Mammary microvascular endothelial cell (primary cell): ENCODE measurements around the gene EIF5A. TPM values are rescaled to one million over a fixed set of nuclear protein-coding genes. Genes with fewer than 3 reads are reported as not detected.

Source experiments
- total RNA-seq: library from RNA; depleted of rRNA; stranded (reverse); fragments of >200 nt; gene quantifications from 2 replicates; pipeline ENCODE4 v1.2.3, GENCODE V29; 2015

EIF5A gene
- total RNA-seq: 572 and 718 TPM in 2 replicates

GRCh38 chr17:7306911-7307685, at the start of gene EIF5A:
Gene EIF5A, plus strand, starts transcription at chr17:7307628. Its CDS starts 2,008 bp downstream, at chr17:7309636.

GRCh38 chr17:7262192-7262934, 45.1 kb upstream of the EIF5A start, which contains the start of gene CLDN7:
Gene CLDN7, minus strand, starts transcription at chr17:7262478. Its CDS starts 435 bp downstream, at chr17:7262043.

GRCh38 chr17:7281074-7281952, 26.1 kb upstream of the EIF5A start, which contains the start of gene SLC2A4:
Gene SLC2A4, plus strand, starts transcription at chr17:7281718. Its CDS starts 217 bp downstream, at chr17:7281935.

GRCh38 chr17:7294614-7295153, 12.7 kb upstream of the EIF5A start, which contains the start of gene YBX2:
Gene YBX2, minus strand, starts transcription at chr17:7294639. Its CDS starts 139 bp downstream, at chr17:7294500.

GRCh38 chr17:7314719-7315569, 7.5 kb downstream of the EIF5A start, which contains the start of gene GPS2:
Gene GPS2, minus strand, starts transcription at chr17:7315360. Its CDS starts 308 bp downstream, at chr17:7315052.

GRCh38 chr17:7328840-7329373, 21.5 kb downstream of the EIF5A start, which contains the start of gene NEURL4:
Gene NEURL4, minus strand, starts transcription at chr17:7329335. Its CDS starts 23 bp downstream, at chr17:7329312.

GRCh38 chr17:7336240-7337175, 29.1 kb downstream of the EIF5A start, which contains the start of gene ACAP1:
Gene ACAP1, plus strand, starts transcription at chr17:7336529. Its CDS starts 206 bp downstream, at chr17:7336735.

GRCh38 chr17:7351665-7352502, 44.5 kb downstream of the EIF5A start, which contains the start of gene KCTD11:
Gene KCTD11, plus strand, starts transcription at chr17:7352162.

GRCh38 chr17:7355053-7355452, 47.6 kb downstream of the EIF5A start, which contains the start of gene TMEM95:
Gene TMEM95, plus strand, starts transcription at chr17:7355156. Its CDS starts 49 bp downstream, at chr17:7355205.

Other genes with a start within 250 kb of the EIF5A start
- gene CLEC10A, start 227.4 kb upstream of the EIF5A start, total RNA-seq: not detected in 2 replicates
- not detected in 2 replicates for gene ASGR2, start 192.8 kb upstream of the EIF5A start, total RNA-seq
- gene ASGR1, start 128.3 kb upstream of the EIF5A start, total RNA-seq: 2.8 and 4.1 TPM in 2 replicates
- gene DLG4, start 87.8 kb upstream of the EIF5A start, total RNA-seq: 4.7 and 8.4 TPM in 2 replicates
- 187 and 204 TPM in 2 replicates for gene ACADVL, start 87.7 kb upstream of the EIF5A start, total RNA-seq
- gene DVL2, start 73.1 kb upstream of the EIF5A start, total RNA-seq: 36.6 and 41.9 TPM in 2 replicates
- gene PHF23, start 68.2 kb upstream of the EIF5A start, total RNA-seq: 26.9 and 41.7 TPM in 2 replicates
- 280 and 300 TPM in 2 replicates for gene GABARAP, start 65.2 kb upstream of the EIF5A start, total RNA-seq
- 49.4 and 51.8 TPM in 2 replicates for gene CTDNEP1, start 55.9 kb upstream of the EIF5A start, total RNA-seq
- gene ELP5, start 55.4 kb upstream of the EIF5A start, total RNA-seq: 32.8 and 37.0 TPM in 2 replicates
- gene CLDN7, start 45.1 kb upstream of the EIF5A start, total RNA-seq: 8.7 and 12.3 TPM in 2 replicates
- 0.10 and 0.13 TPM in 2 replicates for gene SLC2A4, start 25.9 kb upstream of the EIF5A start, total RNA-seq
- not detected in 2 replicates for gene YBX2, start 13.0 kb upstream of the EIF5A start, total RNA-seq
- gene GPS2, start 7.7 kb downstream of the EIF5A start, total RNA-seq: 63.7 and 93.7 TPM in 2 replicates
- 9.8 and 11.4 TPM in 2 replicates for gene NEURL4, start 21.7 kb downstream of the EIF5A start, total RNA-seq
- 0.07 TPM in 1 of 2 replicates, not detected in the other for gene ACAP1, start 28.9 kb downstream of the EIF5A start, total RNA-seq
- 4.2 and 5.5 TPM in 2 replicates for gene KCTD11, start 44.5 kb downstream of the EIF5A start, total RNA-seq
- not detected in 2 replicates for gene TMEM95, start 47.5 kb downstream of the EIF5A start, total RNA-seq
- gene TNK1, start 73.5 kb downstream of the EIF5A start, total RNA-seq: 0.15 and 2.5 TPM in 2 replicates
- 66.6 and 72.2 TPM in 2 replicates for gene PLSCR3, start 86.9 kb downstream of the EIF5A start, total RNA-seq
- 41.1 and 116 TPM in 2 replicates for gene TMEM256, start 96.5 kb downstream of the EIF5A start, total RNA-seq
- 2.9 and 3.1 TPM in 2 replicates for gene NLGN2, start 100.2 kb downstream of the EIF5A start, total RNA-seq
- gene SPEM1, start 112.7 kb downstream of the EIF5A start, total RNA-seq: not detected in 2 replicates
- not detected in 2 replicates for gene SPEM2, start 118.0 kb downstream of the EIF5A start, total RNA-seq
- gene SPEM3, start 121.2 kb downstream of the EIF5A start, total RNA-seq: not detected in 2 replicates
- 8.0 and 9.7 TPM in 2 replicates for gene TMEM102, start 127.8 kb downstream of the EIF5A start, total RNA-seq
- gene FGF11, start 131.9 kb downstream of the EIF5A start, total RNA-seq: 0.20 TPM in 1 of 2 replicates, not detected in the other
- gene CHRNB1, start 137.4 kb downstream of the EIF5A start, total RNA-seq: 3.5 and 10.1 TPM in 2 replicates
- 18.9 and 20.9 TPM in 2 replicates for gene ZBTB4, start 172.0 kb downstream of the EIF5A start, total RNA-seq
- gene SLC35G6, start 173.8 kb downstream of the EIF5A start, total RNA-seq: not detected in 2 replicates
- gene POLR2A, start 176.7 kb downstream of the EIF5A start, total RNA-seq: 45.0 and 63.4 TPM in 2 replicates
- 15.9 and 16.8 TPM in 2 replicates for gene TNFSF12, start 241.4 kb downstream of the EIF5A start, total RNA-seq